Smooth muscle cell (in vitro differentiated cells): ENCODE results near the gene DIPK1C. TPM values are rescaled to one million over a fixed set of nuclear protein-coding genes. Genes with fewer than 3 reads are reported as not detected.

Experiments used
- DNase-seq: peaks from one replicate; lab custom pipeline; 2025; ENCODE audit not compliant: unreplicated experiment; lab: John Stamatoyannopoulos, UW
- H2AFZ ChIP-seq: fragments of 200-600 bp; sonication (generic); 2 replicates; pipeline ENCODE4 v1.6.0; 2016; ENCODE audit warnings: antibody characterized with exemption, low read depth, mild to moderate bottlenecking
- H3F3A ChIP-seq: fragments of 200-600 bp; sonication (generic); 2 replicates; pipeline ENCODE4 v1.6.0; 2017; ENCODE audit warnings: antibody characterized with exemption, low read depth
- H3K27ac ChIP-seq: fragments of 200-600 bp; sonication (generic); 2 replicates; pipeline ENCODE4 v1.5.1; 2016; ENCODE audit warnings: low read depth, mild to moderate bottlenecking
- H3K27me3 ChIP-seq: fragments of 200-600 bp; sonication (generic); 2 replicates; pipeline ENCODE4 v1.6.1; 2016; ENCODE audit warnings: low read depth, mild to moderate bottlenecking
- H3K36me3 ChIP-seq: fragments of 200-600 bp; sonication (generic); 2 replicates; pipeline ENCODE4 v1.5.1; 2016; ENCODE audit warnings: low read depth
- H3K4me1 ChIP-seq: fragments of 200-600 bp; sonication (generic); 2 replicates; pipeline ENCODE4 v1.5.1; 2016; ENCODE audit warnings: low read depth
- H3K4me2 ChIP-seq: fragments of 200-600 bp; sonication (generic); 2 replicates; pipeline ENCODE4 v1.6.0; 2016; ENCODE audit warnings: mild to moderate bottlenecking
- H3K4me3 ChIP-seq: fragments of 200-600 bp; sonication (generic); 2 replicates; pipeline ENCODE4 v1.5.1; 2016; ENCODE audit warnings: mild to moderate bottlenecking
- H3K79me2 ChIP-seq: fragments of 200-600 bp; sonication (generic); 2 replicates; pipeline ENCODE4 v1.6.0; 2016; ENCODE audit warnings: low read depth, mild to moderate bottlenecking
- H3K9ac ChIP-seq: fragments of 200-600 bp; sonication (generic); 2 replicates; pipeline ENCODE4 v1.6.0; 2016; ENCODE audit warnings: low read depth
- H3K9me3 ChIP-seq: fragments of 200-600 bp; sonication (generic); replicated peaks from 2 replicates; pipeline ENCODE4 v1.5.1; 2016; ENCODE audit warnings: low read depth
- H4K20me1 ChIP-seq: fragments of 200-600 bp; sonication (generic); 2 replicates; pipeline ENCODE4 v1.6.0; 2016; ENCODE audit warnings: low read depth
- WGBS: methylation state at CpG from one replicate; pipeline ENCODE4 v1.1.7; 2016; ENCODE audit warnings: low lambda C conversion rate; 5-methylcytosine and 5-hydroxymethylcytosine counted together
- polyA plus RNA-seq: library from polyadenylated mRNA; unstranded; fragments of >200 nt; fragmentation: Nextera tagmentation; extraction: Ambion mirVana; gene quantifications from 2 replicates; pipeline ENCODE4 v1.2.1, GENCODE V29; 2016
- total RNA-seq: library from RNA; depleted of rRNA; stranded (reverse); fragments of >200 nt; gene quantifications from 2 replicates; pipeline ENCODE4 v1.2.3, GENCODE V29; 2014
- TF ChIP-seq, protein P1 (sequence below): fragments of 200-600 bp; sonication (generic); IDR thresholded peaks from 2 replicates; pipeline ENCODE4 v1.5.1; 2017; ENCODE audit warnings: borderline replicate concordance, mild to moderate bottlenecking, antibody characterized with exemption; ENCODE audit not compliant: insufficient read depth, poor library complexity, severe bottlenecking

The DIPK1C gene
- total and polyA plus RNA-seq, 2 experiments from 2014 or later, result not detected

DNA sequence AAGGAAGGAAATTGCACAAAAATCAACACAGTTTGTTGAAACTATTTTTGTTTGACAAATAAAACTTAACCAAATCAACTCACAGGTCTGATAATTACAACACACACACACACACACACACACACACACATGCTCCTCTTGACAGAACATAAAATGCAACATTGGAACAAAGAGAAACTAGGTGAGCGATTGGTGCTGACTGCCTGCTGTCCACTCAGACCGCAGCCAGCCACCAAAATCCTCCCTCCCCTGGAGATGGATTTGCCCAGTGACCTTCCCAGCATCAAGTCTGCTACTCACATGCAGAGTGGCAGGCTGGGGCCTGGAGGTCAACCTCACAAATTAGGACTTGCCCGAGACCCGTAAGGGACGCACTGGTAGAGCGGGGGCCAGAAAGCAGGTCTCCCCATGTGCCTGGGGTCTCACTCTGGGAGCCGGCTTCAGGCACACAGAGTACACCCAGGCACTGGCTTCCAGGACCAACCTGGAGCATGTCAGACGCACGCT, 61.4 kb downstream of the DIPK1C start:
- no peak overlapping the region for H2AFZ ChIP-seq
- 93% methylated on average over 9 of the region's 9 CpGs for WGBS

DNA sequence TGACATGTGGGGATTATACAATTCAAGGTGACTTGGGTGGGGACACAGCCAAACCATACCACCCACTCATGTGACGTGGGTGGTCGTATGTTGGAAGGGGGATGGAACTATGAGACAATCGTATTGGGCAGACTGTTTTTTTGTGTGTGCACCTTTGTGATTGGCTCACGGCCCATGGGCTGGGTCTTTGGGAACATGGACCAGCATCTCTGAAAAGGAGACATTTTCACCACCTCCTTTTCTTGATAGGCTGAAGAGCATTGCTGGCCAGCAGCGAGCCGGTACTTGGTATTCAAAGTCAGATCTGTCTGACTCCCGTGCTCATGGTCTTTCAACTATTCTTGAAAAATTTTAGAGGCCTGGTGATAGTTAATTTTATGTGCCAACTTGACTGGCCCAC, 62.1 kb downstream of the DIPK1C start:
- H3K4me3 ChIP-seq, result no peak overlapping the region
- H4K20me1 ChIP-seq, result no peaks in the 10 kb centered on the region
- no peaks in the 10 kb centered on the region for H3K79me2 ChIP-seq
- no peak for DNase-seq
- no peaks in the 10 kb centered on the region for H3K4me1 ChIP-seq
- H3K36me3 ChIP-seq, result no peaks in the 10 kb centered on the region
- H3K27me3 ChIP-seq, result peaks cover 16% of the 10 kb centered on the region
- no peak overlapping the region for H3K27ac ChIP-seq
- WGBS, result 95% methylated on average over 7 of the region's 7 CpGs
- H3F3A ChIP-seq, result no peaks in the 10 kb centered on the region
- no peaks in the 10 kb centered on the region for H3K9me3 ChIP-seq
- TF ChIP-seq, protein P1, sequence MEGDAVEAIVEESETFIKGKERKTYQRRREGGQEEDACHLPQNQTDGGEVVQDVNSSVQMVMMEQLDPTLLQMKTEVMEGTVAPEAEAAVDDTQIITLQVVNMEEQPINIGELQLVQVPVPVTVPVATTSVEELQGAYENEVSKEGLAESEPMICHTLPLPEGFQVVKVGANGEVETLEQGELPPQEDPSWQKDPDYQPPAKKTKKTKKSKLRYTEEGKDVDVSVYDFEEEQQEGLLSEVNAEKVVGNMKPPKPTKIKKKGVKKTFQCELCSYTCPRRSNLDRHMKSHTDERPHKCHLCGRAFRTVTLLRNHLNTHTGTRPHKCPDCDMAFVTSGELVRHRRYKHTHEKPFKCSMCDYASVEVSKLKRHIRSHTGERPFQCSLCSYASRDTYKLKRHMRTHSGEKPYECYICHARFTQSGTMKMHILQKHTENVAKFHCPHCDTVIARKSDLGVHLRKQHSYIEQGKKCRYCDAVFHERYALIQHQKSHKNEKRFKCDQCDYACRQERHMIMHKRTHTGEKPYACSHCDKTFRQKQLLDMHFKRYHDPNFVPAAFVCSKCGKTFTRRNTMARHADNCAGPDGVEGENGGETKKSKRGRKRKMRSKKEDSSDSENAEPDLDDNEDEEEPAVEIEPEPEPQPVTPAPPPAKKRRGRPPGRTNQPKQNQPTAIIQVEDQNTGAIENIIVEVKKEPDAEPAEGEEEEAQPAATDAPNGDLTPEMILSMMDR, result no peak
- H2AFZ ChIP-seq, result no peak overlapping the region
- H3K9ac ChIP-seq, result no peak overlapping the region
- no peak overlapping the region for H3K4me2 ChIP-seq

More for the DNA sequence above, 61.4 kb downstream of the DIPK1C start:
- H3K4me1 ChIP-seq, result no peaks in the 10 kb centered on the region
- H3K9me3 ChIP-seq, result no peaks in the 10 kb centered on the region
- TF ChIP-seq, protein P1, result no peak
- H3K4me2 ChIP-seq, result no peak overlapping the region
- H4K20me1 ChIP-seq, result no peaks in the 10 kb centered on the region
- no peaks in the 10 kb centered on the region for H3K79me2 ChIP-seq
- peaks cover 16% of the 10 kb centered on the region for H3K27me3 ChIP-seq
- H3F3A ChIP-seq, result no peaks in the 10 kb centered on the region
- no peak for DNase-seq
- H3K4me3 ChIP-seq, result no peak overlapping the region
- no peak overlapping the region for H3K9ac ChIP-seq
- no peak overlapping the region for H3K27ac ChIP-seq
- no peaks in the 10 kb centered on the region for H3K36me3 ChIP-seq

DNA sequence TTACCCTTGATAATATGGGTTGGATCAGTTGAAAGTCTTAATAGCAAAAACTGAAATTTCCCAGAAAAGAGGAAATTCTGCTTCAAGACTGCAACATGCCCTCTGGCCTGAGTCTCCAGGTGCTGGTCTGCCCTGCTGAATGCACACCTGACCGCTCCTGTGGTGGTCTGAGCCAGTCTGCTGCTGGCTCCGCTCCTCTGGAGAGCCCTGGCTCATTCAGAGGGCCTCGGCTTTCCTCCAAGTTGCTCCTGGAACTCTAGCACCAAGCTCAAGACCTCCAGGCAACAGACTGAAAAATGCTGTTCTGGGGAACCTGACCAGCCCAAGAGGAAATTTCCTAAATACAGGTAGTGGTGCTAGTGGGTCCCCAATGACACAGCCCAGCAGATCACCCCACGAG, 64.8 kb downstream of the DIPK1C start:
- H3K4me1 ChIP-seq, result no peaks in the 10 kb centered on the region
- H3K27ac ChIP-seq, result no peak overlapping the region
- H3K79me2 ChIP-seq, result no peaks in the 10 kb centered on the region
- peaks cover 16% of the 10 kb centered on the region for H3K27me3 ChIP-seq
- no peaks in the 10 kb centered on the region for H4K20me1 ChIP-seq
- no peaks in the 10 kb centered on the region for H3K9me3 ChIP-seq
- no peak overlapping the region for H3K9ac ChIP-seq
- 93% methylated on average over 4 of the region's 4 CpGs for WGBS
- no peaks in the 10 kb centered on the region for H3F3A ChIP-seq
- H3K4me3 ChIP-seq, result no peak overlapping the region
- H3K4me2 ChIP-seq, result no peak overlapping the region
- DNase-seq, result no peak
- no peaks in the 10 kb centered on the region for H3K36me3 ChIP-seq
- no peak overlapping the region for H2AFZ ChIP-seq
- TF ChIP-seq, protein P1, result no peak

DNA sequence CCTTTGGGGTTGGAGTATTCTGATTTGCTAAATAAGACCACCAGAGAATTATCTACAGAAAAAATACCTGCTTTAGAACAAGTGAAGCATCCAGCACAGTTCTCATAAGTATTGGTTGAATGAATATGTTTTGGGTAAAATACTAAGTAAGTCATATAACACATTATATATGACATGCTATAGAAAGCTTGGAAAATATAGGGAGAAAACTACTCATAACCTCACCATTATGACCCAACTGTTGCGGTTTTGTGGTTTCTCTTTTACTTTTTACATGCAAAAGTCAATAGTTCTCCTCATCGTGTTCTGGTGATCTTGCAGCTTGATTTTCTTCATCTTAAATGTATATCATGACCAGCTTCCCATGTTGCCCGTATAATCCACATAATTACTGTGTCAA, 66.2 kb downstream of the DIPK1C start:
- Histone ChIP-seq H3K27me3 (peaks cover 16% of the 10 kb centered on the region), H3K36me3 (no peaks in the 10 kb centered on the region), H3K27ac (no peak overlapping the region), H3K4me1 (no peaks in the 10 kb centered on the region), H3F3A (no peaks in the 10 kb centered on the region), H3K9me3 (no peaks in the 10 kb centered on the region), H3K9ac (no peak overlapping the region), H2AFZ (no peak overlapping the region), H3K4me3 (no peak overlapping the region), H3K4me2 (no peak overlapping the region), H4K20me1 (no peaks in the 10 kb centered on the region), H3K79me2 (no peaks in the 10 kb centered on the region)
- TF ChIP-seq, protein P1, result no peak
- no peak for DNase-seq
- WGBS, result 97% methylated on average over 3 of the region's 3 CpGs
